GM19351 (cell line): Measurements from ENCODE around the gene PDLIM7.
"Not testable (repeated sequence)": the region's sequence is repeated elsewhere in the genome, so short reads cannot be mapped to it uniquely, and the experiment has no call there.

Experiments
- ATAC-seq: cut with Tn5 transposase; IDR thresholded peaks from one replicate; pipeline ENCODE4 v1.9.1; 2021; ENCODE audit warnings: mild to moderate bottlenecking, moderate library complexity; ENCODE audit not compliant: unreplicated experiment

Gene PDLIM7, protein sequence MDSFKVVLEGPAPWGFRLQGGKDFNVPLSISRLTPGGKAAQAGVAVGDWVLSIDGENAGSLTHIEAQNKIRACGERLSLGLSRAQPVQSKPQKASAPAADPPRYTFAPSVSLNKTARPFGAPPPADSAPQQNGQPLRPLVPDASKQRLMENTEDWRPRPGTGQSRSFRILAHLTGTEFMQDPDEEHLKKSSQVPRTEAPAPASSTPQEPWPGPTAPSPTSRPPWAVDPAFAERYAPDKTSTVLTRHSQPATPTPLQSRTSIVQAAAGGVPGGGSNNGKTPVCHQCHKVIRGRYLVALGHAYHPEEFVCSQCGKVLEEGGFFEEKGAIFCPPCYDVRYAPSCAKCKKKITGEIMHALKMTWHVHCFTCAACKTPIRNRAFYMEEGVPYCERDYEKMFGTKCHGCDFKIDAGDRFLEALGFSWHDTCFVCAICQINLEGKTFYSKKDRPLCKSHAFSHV

DNA sequence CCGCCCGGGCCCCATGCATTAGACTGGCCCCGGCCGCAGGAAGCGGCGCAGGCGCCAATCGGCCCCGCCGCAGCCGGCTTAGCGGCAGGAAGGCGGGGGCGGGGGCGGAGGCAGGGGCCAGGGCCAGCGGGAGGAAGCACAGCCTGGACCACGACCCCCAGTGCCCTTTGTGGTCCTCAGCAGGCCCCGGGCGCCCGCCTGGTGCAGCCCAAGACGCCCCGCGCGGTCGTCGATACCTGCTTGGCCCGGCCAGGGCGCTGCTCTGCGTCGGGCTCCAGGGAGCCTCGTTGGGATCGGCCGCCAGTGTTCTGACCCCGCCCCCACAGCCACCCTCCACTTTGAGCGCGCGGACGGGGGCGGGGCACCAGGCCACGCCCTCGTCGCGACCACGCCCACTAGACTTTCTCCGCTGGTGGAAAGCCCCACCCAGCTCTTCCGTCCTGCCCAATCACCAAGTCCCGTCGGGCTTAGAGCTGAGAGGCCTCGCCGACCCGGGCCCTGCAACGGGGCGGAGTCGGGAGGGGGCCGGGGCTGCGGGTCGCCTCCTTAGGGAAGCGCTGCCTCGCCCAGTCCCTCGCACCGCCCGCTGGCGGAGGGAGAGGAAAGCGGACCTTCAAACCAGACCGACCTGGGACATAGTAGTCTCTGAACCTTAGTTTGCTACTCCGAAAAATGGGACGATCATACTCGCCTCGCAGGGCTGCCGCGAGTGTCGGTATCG is at the start of gene PDLIM7:
Gene PDLIM7 (minus strand): TSS at position 313 of the 721 bp plus-strand sequence. CDS start 1,092 bp downstream, outside the sequence.
- peak; percentile 70 for ATAC-seq

DNA sequence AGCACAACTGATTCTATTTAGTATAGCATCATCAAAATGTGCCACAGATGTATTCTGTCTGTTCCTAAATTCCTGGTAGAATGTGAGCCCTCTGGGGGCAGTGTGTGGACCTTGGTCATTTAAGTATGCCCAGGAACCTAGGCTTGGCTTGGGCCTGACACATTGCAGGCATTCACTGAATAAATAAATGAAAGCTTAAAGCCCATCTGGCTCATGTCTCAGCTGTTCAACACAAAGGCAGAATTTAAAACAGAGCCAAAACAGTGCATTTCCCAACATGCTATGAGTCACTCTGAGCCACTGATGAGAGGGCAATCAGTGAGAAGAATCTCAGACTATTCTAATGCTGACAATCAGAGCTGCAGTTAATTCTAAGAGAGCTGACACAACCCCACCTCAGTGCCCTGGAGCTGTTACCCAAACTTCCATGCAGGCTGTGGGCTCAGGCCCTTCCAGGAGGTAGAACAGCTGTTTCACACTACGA is 48.9 kb upstream of the PDLIM7 start:
- ATAC-seq, result no peak

DNA sequence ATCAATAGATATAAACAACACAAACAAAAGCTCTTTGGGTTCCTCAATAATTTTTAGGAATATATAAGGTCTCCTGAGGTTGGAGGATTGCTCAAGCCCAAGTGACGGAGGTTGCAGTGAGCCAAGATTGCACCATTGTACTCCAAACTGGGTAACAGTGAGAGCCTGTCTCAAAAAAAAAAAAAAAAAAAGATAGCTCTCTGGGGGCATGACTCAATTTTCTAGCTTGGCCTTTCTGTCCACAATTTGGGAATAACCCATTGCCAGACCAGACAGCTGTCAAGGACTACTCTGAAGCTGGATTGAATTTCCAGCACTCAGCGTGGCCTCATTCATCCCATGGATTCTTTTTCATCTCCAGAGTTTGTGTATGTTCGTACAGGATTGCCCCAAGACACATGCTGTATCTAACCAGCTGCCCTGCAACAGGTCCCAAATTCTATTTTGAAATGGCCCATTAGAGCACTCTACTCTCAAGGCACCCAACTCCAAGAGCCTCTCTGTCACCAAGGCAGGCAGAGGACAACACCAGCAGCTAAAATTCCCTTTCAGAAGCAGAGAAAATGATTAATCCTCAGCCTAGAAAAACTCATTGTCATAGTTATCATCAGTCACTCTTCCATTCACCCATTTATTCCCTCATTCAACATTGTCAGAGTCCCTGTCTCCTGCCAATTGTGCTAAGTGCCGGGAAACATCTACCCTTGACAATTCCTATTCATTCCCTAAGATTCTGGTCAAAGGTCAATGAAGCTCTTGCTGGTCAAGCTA is 48.3 kb upstream of the PDLIM7 start:
- ATAC-seq, result no peak

DNA sequence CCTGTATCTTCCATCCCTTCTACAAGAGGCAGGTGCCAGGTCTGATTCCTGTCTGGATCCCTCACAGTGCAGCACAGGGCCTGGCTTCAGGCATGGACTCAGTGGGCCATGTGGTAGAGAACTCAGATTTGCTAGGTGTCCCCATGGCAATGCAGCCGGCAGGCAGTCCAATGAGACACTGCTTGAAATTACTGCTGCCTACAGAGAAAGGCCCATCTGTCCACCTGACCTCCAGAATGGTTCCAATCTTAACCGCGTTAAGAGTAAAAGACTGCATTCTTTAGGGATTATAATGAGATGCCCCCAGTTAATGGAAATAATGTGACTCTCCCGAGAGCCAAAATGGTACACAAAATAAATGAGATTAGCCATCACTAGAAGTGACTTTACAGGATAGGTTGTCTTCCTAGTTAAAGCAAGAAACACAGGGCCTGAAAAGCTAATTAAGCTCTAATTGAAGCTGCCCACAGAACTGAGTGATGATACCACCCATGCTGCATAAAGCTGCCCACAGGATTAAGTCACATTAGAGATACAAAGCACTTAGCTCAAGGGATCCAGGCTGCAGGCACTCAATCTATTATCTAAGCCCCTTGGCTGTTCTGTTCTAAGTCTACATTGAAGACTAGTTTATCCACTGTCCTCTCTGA is 45.5 kb upstream of the PDLIM7 start:
- no peak for ATAC-seq

DNA sequence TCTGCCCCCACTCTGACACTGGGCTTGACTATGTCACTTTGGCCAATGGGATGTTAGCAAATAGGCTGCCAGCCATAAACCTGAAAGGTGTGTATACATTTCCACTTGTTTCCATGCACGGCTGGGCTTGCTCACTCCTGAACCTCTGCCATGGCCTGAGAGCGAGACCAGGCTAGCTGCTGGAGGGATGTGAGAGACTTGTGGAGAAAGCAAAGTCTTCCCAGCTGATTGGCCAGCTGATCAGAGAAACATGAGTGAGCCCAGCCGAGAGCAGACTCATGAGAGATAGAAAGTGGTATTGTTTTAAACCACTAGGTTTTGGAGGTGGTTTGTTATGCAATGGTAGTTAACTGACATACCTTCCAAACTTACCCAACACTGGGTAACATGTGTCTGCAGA is 43.0 kb upstream of the PDLIM7 start:
- no peak for ATAC-seq

DNA sequence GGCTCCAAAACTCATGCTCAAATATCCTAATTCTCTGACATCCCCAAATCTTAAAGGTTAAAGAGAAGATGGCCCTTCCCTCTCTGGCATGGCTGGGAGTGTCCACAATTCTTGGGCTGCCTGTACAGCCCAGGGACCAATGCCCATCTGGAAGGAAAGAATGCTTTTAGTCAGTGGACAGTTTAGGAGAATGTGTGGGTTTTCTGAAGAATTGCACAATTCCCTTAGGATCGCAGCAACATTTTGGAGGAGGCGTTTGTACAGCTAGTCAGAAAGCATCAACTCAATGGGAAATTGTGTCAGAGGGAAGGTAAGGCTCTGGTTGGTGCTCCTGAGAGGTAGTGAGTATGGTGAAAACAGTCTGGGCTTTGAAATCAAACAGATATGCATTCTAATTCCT is 42.0 kb upstream of the PDLIM7 start:
- no peak for ATAC-seq

DNA sequence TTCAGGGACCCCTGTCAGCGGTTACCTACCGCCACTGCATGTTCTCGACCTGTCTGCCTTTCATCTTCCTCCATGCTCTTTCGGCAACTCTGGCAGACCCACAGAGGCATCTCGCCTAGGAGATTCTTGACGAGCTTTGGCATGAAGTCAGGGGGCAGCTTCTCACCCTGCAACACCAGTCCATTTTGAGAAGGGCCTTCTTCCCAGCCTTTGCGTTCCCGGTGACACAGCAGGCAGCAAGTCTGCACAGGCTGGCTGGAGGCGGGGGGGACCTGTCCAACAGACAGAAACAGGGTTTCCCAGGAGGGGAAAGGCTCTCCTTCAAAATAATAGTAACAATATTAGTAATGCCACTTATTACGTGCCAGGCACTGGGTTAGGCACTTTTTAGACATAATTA is 41.5 kb upstream of the PDLIM7 start:
- no peak for ATAC-seq

DNA sequence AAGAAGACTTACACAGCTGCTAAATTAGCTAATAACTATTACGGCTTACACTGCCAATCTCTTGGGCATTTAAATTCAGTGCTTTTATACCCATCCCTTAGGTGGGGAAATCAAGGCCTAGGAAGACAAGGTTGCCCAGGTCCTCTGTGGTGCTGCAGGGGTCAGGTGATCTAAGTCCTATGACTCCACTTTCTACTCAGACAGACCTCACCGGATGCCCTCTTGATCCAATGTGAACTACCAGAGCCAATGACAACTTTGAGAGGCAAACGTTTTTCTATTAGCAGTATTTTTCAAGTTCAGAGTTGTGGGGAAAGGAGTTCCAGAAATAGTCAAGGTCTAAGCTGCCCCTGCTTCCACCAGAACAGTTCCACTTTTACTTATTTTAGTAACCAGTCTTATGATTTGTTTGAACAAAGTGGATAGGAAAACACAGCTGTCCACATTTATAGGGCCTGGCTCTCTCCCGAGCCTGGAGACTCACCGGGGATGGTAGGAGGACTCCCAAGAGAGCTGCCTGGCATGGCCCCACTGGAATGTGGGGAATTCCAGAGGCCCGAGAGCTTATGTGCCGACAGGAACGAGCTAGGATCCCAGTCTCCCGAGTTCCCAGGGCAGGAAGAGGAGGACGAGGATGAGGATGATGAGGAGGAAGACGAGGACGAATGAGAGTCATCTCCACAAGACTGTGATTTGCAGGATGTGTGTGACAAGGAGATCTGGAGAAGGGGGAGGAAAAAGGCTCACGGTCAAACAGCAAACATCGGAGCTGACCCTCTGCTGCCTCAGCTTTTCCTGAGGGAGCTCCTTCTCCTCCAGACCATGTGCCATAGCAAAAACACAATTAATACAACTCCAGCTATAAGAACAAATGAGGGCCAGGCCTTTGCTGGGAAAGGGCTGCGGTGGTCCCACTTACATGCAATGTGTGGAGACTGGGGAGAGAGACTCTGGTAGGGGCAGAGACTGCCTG is 40.3 kb upstream of the PDLIM7 start:
- no peak for ATAC-seq

DNA sequence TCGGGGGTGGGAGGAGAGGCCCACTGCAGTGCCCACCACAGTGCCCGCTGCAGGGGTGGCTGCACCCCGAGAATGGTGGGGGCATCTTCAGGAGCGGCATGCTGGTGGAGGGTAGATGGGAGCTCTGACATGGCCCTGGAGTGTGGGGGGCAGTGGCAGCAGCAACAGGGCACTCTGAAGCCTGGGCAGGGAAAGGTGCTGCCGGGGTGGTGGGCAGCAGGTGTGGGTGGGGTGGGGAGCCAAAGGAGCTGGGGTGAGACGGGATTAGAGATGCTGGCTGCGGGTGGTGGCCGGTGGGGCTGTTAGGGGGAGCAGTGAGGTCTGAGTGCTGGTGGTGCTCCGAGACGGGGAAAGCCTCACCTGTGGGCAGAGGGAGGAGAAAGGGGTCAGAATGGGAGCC is 39.0 kb upstream of the PDLIM7 start:
- no peak for ATAC-seq

DNA sequence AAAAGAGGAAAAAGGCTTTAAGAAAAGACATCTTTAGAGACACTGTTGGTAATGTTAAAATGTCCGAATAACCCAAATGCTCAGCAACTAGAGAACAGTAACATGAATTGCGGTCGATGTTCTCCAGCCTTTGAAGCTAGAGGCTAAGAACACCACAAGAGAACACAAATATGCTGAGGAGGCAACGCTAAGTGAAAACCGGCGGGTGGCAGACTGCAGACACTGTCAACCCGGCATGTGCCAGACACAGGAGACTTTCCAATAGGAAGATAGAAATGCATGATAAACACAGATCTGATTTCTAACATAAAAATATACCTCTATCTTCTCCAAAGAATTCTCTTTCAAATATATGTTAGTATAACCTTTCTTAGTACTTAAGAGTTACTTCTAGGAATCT is 37.7 kb upstream of the PDLIM7 start:
- no peak for ATAC-seq

DNA sequence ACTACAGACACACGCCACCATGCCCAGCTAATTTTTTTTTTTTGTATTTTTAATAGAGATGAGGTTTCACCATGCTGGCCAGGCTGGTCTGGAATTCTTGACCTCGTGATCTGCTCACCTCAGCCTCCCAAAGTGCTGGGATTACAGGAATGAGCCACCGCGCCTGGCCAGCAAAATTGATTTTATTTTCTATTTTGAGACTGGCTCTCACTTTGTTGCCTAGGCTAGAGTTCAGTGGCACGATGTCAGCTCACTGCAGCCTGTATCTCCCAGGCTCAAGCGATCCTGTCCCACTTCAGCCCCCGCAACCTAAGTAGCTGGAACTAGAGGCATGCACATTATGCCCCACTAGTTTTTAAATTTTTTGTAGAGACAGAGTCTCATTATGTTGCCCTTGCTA is 37.0 kb upstream of the PDLIM7 start:
- ATAC-seq, result not testable (repeated sequence)

DNA sequence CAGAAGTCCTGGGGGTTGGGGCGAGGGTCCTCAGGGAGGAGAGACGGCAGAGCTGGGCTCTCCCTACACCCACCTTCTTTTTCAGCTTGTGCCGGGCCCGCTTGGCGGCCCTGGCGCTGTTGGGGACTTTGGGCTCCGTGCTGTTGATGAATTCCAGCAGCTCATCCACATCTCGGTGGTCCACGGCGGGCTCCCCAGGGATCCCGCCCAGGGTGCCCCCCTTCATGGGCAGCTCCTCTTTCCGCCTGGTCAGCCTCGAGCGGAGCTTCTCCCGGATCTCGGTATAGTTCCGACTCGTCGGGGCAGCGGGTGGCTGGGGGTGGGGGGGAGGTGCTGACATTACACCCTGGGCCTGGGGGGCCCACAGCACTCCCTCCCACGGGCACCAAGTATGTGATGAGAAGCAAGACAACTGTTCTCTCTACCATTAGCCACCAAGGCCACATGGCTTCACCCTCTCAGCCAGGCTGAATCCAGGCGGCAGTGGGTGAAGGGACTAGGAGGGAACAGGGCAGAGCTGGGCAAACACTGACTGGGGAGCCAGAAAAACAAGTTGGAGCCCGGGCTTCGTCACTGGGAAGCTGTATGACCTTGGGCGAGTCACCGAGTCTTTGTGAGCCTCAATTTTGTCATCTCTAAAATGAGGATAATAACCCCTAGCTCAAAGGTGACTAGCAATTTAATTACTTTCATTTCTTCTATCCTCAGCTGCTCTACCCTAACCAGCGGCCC is 34.0 kb upstream of the PDLIM7 start:
- ATAC-seq, result no peak

DNA sequence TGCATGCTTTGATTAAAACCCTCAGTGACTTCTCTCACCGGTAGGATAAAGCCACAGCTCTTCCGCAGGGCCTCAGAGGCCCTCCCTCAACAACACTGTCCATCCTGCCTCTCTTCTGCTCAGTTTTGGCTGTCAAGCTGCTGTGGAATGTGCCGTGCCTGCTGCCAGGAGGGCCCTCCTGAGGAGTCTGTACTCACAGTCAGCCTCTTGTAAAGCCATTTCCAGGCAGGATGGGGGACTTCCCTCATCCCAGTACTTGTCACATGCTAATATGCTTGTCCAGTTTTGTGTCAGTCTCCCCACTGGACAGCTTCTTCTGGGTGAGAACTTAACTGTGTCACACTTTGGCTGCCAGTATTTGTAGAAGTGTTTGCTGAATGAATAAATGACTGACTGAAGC is 33.2 kb upstream of the PDLIM7 start:
- ATAC-seq, result no peak

DNA sequence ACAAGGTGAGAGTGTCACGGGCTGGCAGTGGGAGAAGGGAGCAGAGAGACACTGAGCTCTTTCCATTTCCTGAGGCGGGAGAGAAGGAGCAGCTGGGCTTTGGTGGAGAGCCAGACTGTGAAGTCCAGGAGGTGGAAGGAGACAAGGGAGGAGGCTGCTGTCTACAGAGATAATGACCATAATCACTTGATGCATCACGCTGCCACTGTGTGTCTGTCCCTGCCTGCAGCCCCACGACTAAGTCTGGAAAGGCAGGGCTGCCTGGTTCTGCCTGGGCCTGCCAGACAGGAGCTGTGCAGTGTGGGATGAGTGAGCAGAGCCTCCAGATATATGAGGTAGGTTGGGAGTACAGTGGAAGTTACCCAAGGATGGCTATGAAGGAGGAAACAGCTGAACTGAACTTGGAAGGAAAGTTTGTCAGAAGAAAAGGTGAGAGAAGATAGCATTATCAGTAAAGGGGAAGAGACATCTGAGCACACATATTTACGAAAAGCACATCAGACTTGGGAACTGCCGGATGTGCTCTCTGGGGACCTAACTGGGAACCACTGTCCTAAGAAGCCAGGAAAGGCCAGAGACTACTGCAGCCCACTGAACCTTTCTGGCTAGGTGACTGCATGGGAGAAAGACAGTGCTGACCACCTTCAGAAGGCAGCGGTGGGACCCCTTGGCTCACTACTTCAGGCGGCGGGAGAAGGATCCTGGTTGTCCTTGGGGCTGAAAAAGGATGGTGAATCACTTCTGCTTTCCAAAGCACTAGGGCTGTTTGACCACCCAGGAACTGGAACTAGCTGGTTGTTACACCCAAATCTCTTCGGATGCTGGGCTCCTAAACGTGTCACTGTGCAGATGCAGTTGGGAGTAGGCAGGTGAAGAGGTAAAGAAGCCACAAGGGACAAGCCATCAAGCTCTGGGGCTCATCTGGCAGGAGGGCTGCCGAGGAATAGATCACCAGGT is 32.1 kb upstream of the PDLIM7 start:
- ATAC-seq, result no peak

DNA sequence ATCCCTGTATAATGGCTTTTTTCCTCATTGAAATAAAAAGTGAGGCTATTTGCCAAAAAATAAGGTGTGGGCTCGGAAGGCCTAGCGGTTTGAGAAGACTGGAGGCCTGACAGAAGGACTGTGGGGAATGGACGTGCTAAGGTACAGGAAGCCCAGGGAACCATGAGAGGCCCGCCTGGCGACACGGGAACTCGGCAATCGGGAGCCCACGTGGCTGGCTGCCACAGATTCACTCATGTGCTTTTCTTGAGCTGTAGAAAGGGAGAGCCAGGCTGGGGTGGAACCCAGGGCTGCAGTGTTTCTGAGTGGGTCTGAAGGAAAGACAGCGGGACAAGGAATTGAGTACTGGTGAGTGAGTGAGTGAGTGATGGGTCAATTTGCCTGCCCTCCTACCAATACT is 31.2 kb upstream of the PDLIM7 start:
- ATAC-seq, result no peak

DNA sequence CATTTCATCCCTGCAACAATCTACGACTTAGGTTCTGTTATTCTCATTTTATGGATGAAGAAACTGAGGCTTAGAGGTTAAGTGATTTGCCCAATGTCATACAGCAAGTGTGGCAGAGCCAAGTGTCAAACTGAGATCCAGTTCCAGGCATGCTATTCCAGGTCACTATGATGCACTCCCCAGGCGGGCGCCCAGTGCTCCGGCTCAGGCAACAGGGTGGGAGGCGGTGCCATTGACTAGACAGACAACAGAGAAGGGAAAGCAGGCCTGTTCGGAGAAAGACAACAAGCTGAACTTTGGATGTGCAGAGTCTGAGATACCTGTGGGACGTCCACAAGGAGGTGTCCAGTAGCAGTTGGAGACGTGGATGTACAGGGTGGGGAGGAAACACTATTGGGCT is 30.2 kb upstream of the PDLIM7 start:
- ATAC-seq, result no peak

DNA sequence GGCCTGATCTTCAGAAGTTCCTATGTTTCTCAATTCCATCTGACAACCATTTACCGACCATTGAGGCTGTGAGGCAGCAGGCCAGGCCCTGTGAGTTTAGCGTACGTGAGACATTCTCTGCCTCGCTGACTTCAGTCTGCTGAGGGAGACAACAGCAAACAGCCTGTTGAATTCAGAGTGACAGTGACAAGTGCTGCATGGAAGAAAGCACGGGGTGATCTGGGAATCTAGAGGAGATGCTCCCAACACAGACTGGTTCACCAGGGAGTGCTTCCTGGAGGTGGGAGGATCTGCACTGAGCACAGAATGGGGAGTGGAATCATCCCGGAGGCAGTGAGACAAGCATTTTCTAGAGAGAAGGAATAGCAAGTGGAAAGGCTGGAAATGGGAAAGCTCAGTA is 29.4 kb upstream of the PDLIM7 start:
- no peak for ATAC-seq

DNA sequence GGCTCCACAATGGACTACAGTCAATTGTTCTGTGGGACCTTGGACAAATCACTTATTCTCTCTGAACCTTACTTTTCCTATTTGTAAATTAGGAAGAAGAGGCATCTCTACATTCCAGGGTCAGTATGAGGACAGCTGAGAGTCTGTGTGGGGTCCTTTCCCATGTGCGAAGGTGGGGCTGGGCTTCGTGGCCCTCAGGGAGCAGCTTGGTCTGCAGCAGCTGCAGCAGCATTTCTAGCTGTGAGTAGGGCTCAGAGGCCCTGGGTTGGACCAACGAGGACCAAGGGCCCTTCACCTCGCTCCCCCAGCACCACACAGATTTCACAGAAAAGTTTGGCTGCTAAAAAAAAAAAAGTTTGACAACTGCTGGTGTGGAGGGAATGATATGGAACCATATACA is 28.8 kb upstream of the PDLIM7 start:
- ATAC-seq, result no peak
